SHP77 (cell line): ENCODE results near the gene KLHDC4.
"Not testable (repeated sequence)": the region's sequence is repeated elsewhere in the genome, so short reads cannot be mapped to it uniquely, and the experiment has no call there.

Experiments used
- DNase-seq, 2 experiments: peaks; one replicate each; lab custom pipeline; 2025; lab: John Stamatoyannopoulos, UW

KLHDC4 gene

GRCh38 chr16:87765776-87766484, at the start of gene KLHDC4:
Gene KLHDC4 (minus strand): TSS chr16:87765986. CDS start chr16:87765890, 96 bp downstream.
- peak; percentile 73 to 84 for DNase-seq

- DNase-seq = no peak
Observed at GRCh38 chr16:87815567-87815966, 49.8 kb upstream of the KLHDC4 start.

- peak in 1 of 2 experiments; percentile 27 for DNase-seq
Observed at GRCh38 chr16:87812200-87812656, 46.4 kb upstream of the KLHDC4 start.

- not testable (repeated sequence) for DNase-seq
Observed at GRCh38 chr16:87811454-87811853, 45.7 kb upstream of the KLHDC4 start.

GRCh38 chr16:87809150-87809902, 43.5 kb upstream of the KLHDC4 start:
- DNase-seq = peak in 1 of 2 experiments; percentile 45

GRCh38 chr16:87808108-87808507, 42.3 kb upstream of the KLHDC4 start:
- no peak for DNase-seq

GRCh38 chr16:87806641-87807546, 41.1 kb upstream of the KLHDC4 start:
- DNase-seq = peak; percentile 70 to 75

GRCh38 chr16:87806261-87806640, 40.5 kb upstream of the KLHDC4 start:
- DNase-seq = no peak

- no peak for DNase-seq
Observed at GRCh38 chr16:87803385-87803784, 37.6 kb upstream of the KLHDC4 start.

- no peak for DNase-seq
Observed at GRCh38 chr16:87802670-87803069, 36.9 kb upstream of the KLHDC4 start.

GRCh38 chr16:87801679-87802259, 36.0 kb upstream of the KLHDC4 start:
- DNase-seq = no peak

- peak in 1 of 2 experiments; percentile 40 for DNase-seq
Observed at GRCh38 chr16:87800497-87800896, 34.7 kb upstream of the KLHDC4 start.

- DNase-seq = no peak
Observed at GRCh38 chr16:87795336-87795735, 29.6 kb upstream of the KLHDC4 start.

- no peak for DNase-seq
Observed at GRCh38 chr16:87794485-87795078, 28.8 kb upstream of the KLHDC4 start.

- no peak for DNase-seq
Observed at GRCh38 chr16:87792205-87792565, 26.4 kb upstream of the KLHDC4 start.

GRCh38 chr16:87791295-87792204, 25.8 kb upstream of the KLHDC4 start:
- DNase-seq = no peak

GRCh38 chr16:87790292-87791100, 24.7 kb upstream of the KLHDC4 start:
- DNase-seq = peak in 1 of 2 experiments; percentile 42

GRCh38 chr16:87789437-87790291, 23.9 kb upstream of the KLHDC4 start:
- no peak for DNase-seq
